ENCODE measurements around the gene CCL8. TPM values are rescaled to one million over a fixed set of nuclear protein-coding genes. Genes with fewer than 3 reads are reported as not detected.

The CCL8 gene
- total RNA-seq, 1 experiment from 2014 or later, result not detected

DNA sequence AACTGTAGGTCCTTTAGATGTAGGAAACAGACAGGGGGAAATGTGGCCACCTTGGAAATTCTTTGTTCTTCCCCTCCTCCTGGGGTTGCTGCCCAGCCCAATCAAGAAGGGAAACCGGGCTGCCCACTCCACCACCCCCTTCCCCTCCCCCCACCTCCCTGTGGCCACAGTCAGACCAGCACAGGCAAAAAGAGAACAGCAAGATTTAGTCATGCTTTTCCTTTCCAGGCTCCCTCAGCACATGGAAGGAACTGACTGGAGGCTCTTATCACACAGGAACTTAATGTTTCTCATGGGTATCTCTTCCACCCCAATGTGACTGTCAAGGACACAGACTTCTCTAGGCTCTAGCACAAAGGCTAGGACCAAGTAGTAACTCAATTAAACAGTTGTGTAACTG is 46.8 kb downstream of the CCL8 start:
- BruUV-seq (replicated peaks), result no TSS peak

DNA sequence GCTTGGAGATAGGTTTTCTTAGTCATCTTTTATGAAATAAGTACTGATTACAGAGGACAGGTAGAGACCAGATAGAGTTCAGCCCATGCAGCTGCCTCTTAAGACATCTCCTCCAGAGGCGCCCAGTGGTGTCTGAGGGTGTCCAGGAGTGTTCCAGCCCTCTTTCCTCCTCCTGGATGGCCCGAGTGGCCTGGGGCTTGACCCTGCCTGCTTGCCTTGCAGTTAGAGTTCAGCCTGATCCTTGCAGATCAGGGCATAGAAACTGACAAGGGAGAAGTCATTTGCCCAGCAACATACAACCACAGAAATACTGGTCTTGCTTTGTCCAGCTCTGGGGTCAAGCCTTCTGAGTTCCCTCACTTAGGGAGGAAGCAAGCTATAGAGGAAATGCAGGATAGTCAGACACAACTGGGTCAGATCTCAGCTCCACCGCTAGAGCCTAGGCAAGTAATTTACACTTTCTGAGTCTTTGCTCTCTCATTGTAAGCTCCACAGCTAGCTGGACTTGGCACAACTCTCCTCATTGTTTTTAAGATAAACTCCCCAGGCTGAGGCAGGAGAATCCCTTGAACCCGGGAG is 47.4 kb downstream of the CCL8 start:
- Histone ChIP-seq H3K4me3 (ENCODE audit: low read depth, low read length, poor library complexity, severe bottlenecking) (no peak overlapping the region), H3K27ac (ENCODE audit: low read depth, low read length, poor library complexity, severe bottlenecking) (no peak overlapping the region), H3K9me3 (ENCODE audit: low read depth, low read length, poor library complexity, severe bottlenecking) (no peaks in the 10 kb centered on the region), H3K27me3 (replicated peaks; ENCODE audit: insufficient read depth, low read depth, low read length, poor library complexity) (no peaks in the 10 kb centered on the region), H3K4me1 (ENCODE audit: insufficient read depth, low read length, poor library complexity, severe bottlenecking) (no peaks in the 10 kb centered on the region), H3K36me3 (ENCODE audit: insufficient read depth, low read length, poor library complexity, severe bottlenecking) (no peaks in the 10 kb centered on the region)
- no TSS peak for BruUV-seq (replicated peaks)
- ChIA-PET CTCF (no interaction called here), POLR2A (ENCODE audit: low non-redundant PET) (no interaction called here)
- intact Hi-C loops (cut with micrococcal nuclease; ENCODE audit: unreplicated experiment), result no loop called here
- TF ChIP-seq EZH2 (IDR thresholded peaks at IDR 0.05; ENCODE audit: borderline replicate concordance, low read depth, low read length, poor library complexity, severe bottlenecking), result no peak
- TF ChIP-seq, protein P1, sequence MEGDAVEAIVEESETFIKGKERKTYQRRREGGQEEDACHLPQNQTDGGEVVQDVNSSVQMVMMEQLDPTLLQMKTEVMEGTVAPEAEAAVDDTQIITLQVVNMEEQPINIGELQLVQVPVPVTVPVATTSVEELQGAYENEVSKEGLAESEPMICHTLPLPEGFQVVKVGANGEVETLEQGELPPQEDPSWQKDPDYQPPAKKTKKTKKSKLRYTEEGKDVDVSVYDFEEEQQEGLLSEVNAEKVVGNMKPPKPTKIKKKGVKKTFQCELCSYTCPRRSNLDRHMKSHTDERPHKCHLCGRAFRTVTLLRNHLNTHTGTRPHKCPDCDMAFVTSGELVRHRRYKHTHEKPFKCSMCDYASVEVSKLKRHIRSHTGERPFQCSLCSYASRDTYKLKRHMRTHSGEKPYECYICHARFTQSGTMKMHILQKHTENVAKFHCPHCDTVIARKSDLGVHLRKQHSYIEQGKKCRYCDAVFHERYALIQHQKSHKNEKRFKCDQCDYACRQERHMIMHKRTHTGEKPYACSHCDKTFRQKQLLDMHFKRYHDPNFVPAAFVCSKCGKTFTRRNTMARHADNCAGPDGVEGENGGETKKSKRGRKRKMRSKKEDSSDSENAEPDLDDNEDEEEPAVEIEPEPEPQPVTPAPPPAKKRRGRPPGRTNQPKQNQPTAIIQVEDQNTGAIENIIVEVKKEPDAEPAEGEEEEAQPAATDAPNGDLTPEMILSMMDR (conservative IDR thresholded peaks at IDR 0.05; ENCODE audit: low read depth, low read length), result no peak
- DNase-seq (ENCODE audit: low spot score), result no peak

More for the DNA sequence above, 46.8 kb downstream of the CCL8 start:
- ChIA-PET POLR2A (ENCODE audit: low non-redundant PET) (no interaction called here), CTCF (no interaction called here)
- no peak overlapping the region for H3K4me3 ChIP-seq (ENCODE audit: low read depth, low read length, poor library complexity, severe bottlenecking)
- no peaks in the 10 kb centered on the region for H3K36me3 ChIP-seq (ENCODE audit: insufficient read depth, low read length, poor library complexity, severe bottlenecking)
- no peaks in the 10 kb centered on the region for H3K9me3 ChIP-seq (ENCODE audit: low read depth, low read length, poor library complexity, severe bottlenecking)
- no peaks in the 10 kb centered on the region for H3K4me1 ChIP-seq (ENCODE audit: insufficient read depth, low read length, poor library complexity, severe bottlenecking)
- intact Hi-C loops (cut with micrococcal nuclease; ENCODE audit: unreplicated experiment), result no loop called here
- DNase-seq (ENCODE audit: low spot score), result no peak
- H3K27me3 ChIP-seq (replicated peaks; ENCODE audit: insufficient read depth, low read depth, low read length, poor library complexity), result no peaks in the 10 kb centered on the region
- no peak for TF ChIP-seq EZH2 (IDR thresholded peaks at IDR 0.05; ENCODE audit: borderline replicate concordance, low read depth, low read length, poor library complexity, severe bottlenecking)
- TF ChIP-seq, protein P1 (conservative IDR thresholded peaks at IDR 0.05; ENCODE audit: low read depth, low read length), result no peak
- H3K27ac ChIP-seq (ENCODE audit: low read depth, low read length, poor library complexity, severe bottlenecking), result no peak overlapping the region

DNA sequence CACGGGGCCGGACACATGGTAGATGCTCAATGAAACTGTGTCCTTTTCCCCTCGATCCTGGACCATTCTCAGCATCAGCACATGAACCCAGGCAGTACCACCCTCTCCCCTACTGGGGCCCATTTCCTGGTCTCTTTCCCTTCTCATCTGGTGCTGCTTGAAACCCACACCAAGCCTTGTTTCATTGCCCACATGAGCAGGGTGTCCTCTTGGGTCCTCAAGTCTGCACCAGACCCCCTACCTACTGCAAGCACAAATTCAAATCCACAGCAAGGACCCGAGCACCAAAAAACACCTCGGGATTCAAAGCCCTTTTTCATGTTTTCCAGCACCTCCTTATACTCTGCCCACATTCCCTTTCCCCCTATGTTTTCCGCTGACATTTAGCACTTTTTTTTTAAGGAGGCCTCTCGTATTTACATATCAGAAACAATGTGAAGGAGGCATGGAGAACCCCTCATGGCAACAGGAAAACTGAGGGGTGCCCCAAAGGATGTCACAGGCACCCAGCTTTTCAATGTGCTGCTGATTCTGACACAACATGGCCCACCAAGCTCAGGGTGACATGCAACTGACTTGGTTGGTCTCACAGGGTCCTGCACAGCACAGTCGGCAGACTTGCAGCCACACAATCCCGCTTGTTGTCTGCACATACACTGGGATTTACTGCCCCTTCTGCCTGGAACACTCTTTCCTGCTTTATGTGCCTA is 48.4 kb downstream of the CCL8 start:
- Histone ChIP-seq H3K36me3 (ENCODE audit: insufficient read depth, low read length, poor library complexity, severe bottlenecking) (no peaks in the 10 kb centered on the region), H3K4me3 (ENCODE audit: low read depth, low read length, poor library complexity, severe bottlenecking) (no peak overlapping the region), H3K27me3 (replicated peaks; ENCODE audit: insufficient read depth, low read depth, low read length, poor library complexity) (no peaks in the 10 kb centered on the region), H3K27ac (ENCODE audit: low read depth, low read length, poor library complexity, severe bottlenecking) (no peak overlapping the region), H3K4me1 (ENCODE audit: insufficient read depth, low read length, poor library complexity, severe bottlenecking) (no peaks in the 10 kb centered on the region), H3K9me3 (ENCODE audit: low read depth, low read length, poor library complexity, severe bottlenecking) (no peaks in the 10 kb centered on the region)
- intact Hi-C loops (cut with micrococcal nuclease; ENCODE audit: unreplicated experiment), result no loop called here
- DNase-seq (ENCODE audit: low spot score), result no peak
- TF ChIP-seq, protein P1 (conservative IDR thresholded peaks at IDR 0.05; ENCODE audit: low read depth, low read length), result no peak
- TF ChIP-seq EZH2 (IDR thresholded peaks at IDR 0.05; ENCODE audit: borderline replicate concordance, low read depth, low read length, poor library complexity, severe bottlenecking), result no peak
- ChIA-PET CTCF (no interaction called here), POLR2A (ENCODE audit: low non-redundant PET) (no interaction called here)
- BruUV-seq (replicated peaks), result no TSS peak
